ENCODE measurements around the gene IGF2BP3. TPM values are rescaled to one million over a fixed set of nuclear protein-coding genes. Genes with fewer than 3 reads are reported as not detected.

Gene IGF2BP3
- total RNA-seq, 2 experiments from 2014 or later = 41.1 to 94.3 TPM

DNA sequence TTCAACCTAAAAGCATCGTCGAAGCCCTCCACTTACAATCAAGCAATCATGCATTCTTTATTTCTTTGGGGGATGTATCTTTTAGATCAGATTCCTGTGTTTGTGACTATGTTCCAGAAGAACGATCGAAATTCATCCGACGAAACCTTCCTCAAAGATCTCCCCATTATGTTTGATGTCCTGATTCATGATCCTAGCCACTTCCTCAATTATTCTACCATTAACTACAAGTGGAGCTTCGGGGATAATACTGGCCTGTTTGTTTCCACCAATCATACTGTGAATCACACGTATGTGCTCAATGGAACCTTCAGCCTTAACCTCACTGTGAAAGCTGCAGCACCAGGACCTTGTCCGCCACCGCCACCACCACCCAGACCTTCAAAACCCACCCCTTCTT lies 209.9 kb downstream of the IGF2BP3 start:
- H3K79me2 ChIP-seq (ENCODE audit: insufficient read depth, low read depth, low read length) = no peaks in the 10 kb centered on the region
- no peak for DNase-seq (ENCODE audit: low spot score)
- no peak overlapping the region for H3K4me2 ChIP-seq (ENCODE audit: low read length)
- H3K27ac ChIP-seq (ENCODE audit: low read depth, low read length, poor library complexity, severe bottlenecking) = no peak overlapping the region
- H4K20me1 ChIP-seq (ENCODE audit: insufficient read depth, low read length) = no peaks in the 10 kb centered on the region
- BruUV-seq (replicated peaks) = no TSS peak
- intact Hi-C loops (cut with micrococcal nuclease; ENCODE audit: unreplicated experiment) = loop anchor here (5.0 kb wide), 1 partner anchor 452 kb away; the partner anchor contains the start of gene STK31
- no peaks in the 10 kb centered on the region for H3K4me1 ChIP-seq (ENCODE audit: insufficient read depth, low read length, poor library complexity, severe bottlenecking)
- ChIA-PET CTCF (ENCODE audit: unreplicated experiment) (interaction anchor here (3.0 kb wide), 1 partner anchor 12 kb away, joined by 15 read pairs; no protein-coding TSS in a partner anchor), POLR2A (interaction anchor here (0.6 kb wide), 1 partner anchor 44 kb away, joined by 3 read pairs; no protein-coding TSS in a partner anchor)
- no peak overlapping the region for H2AFZ ChIP-seq (ENCODE audit: low read length)
- H3K4me3 ChIP-seq (ENCODE audit: low read depth, low read length, poor library complexity, severe bottlenecking) = no peak overlapping the region
- no peak for TF ChIP-seq EZH2phosphoT487 (IDR thresholded peaks at IDR 0.05; ENCODE audit: borderline replicate concordance, low read depth, low read length)
- H3K9me2 ChIP-seq (ENCODE audit: insufficient read depth, low read length) = no peaks in the 10 kb centered on the region
- no peaks in the 10 kb centered on the region for H3K9me3 ChIP-seq (ENCODE audit: low read length)
- H3K36me3 ChIP-seq (ENCODE audit: insufficient read depth, low read length) = no peaks in the 10 kb centered on the region

Small RNA genes lying within 50 kb of the gene (small RNA-seq; reads per million reads assigned to genes)
- gene AC079780.1 = not detected
- not detected for gene RF00019
- not detected for gene RNU7-143P
- gene SNORD65C = 0.42 reads per million

Other genes with a start within 250 kb of the IGF2BP3 start
- gene GPNMB, start 223.7 kb downstream of the IGF2BP3 start, total RNA-seq (2014; rRNA removed; shearing (Covaris generic)) = 0.70 and 1.4 TPM in 2 replicates
- 3.0 and 3.5 TPM in 2 replicates for gene GPNMB, start 223.7 kb downstream of the IGF2BP3 start, total RNA-seq (2022)
- gene MALSU1, start 171.2 kb downstream of the IGF2BP3 start, total RNA-seq (2014; rRNA removed; shearing (Covaris generic)) = 107 and 132 TPM in 2 replicates
- gene MALSU1, start 171.2 kb downstream of the IGF2BP3 start, total RNA-seq (2022) = 56.1 and 66.4 TPM in 2 replicates
- gene TRA2A, start 61.5 kb upstream of the IGF2BP3 start, total RNA-seq (2014; rRNA removed; shearing (Covaris generic)) = 41.4 and 44.9 TPM in 2 replicates
- 129 TPM in 2 replicates for gene TRA2A, start 61.5 kb upstream of the IGF2BP3 start, total RNA-seq (2022)
- 9.6 and 11.9 TPM in 2 replicates for gene CCDC126, start 126.9 kb upstream of the IGF2BP3 start, total RNA-seq (2014; rRNA removed; shearing (Covaris generic))
- gene CCDC126, start 126.9 kb upstream of the IGF2BP3 start, total RNA-seq (2022) = 14.2 and 15.5 TPM in 2 replicates
- 3.1 and 7.3 TPM in 2 replicates for gene FAM221A, start 209.7 kb upstream of the IGF2BP3 start, total RNA-seq (2014; rRNA removed; shearing (Covaris generic))
- 9.2 and 9.8 TPM in 2 replicates for gene FAM221A, start 209.7 kb upstream of the IGF2BP3 start, total RNA-seq (2022)
- 0.28 TPM in 1 of 2 replicates, not detected in the other for gene STK31, start 239.7 kb upstream of the IGF2BP3 start, total RNA-seq (2014; rRNA removed; shearing (Covaris generic))
- gene STK31, start 239.7 kb upstream of the IGF2BP3 start, total RNA-seq (2022) = 0.40 TPM in 1 of 2 replicates, not detected in the other